HG02571 (cell line): Measurements from ENCODE around the gene COMMD1.
"Not testable (repeated sequence)": the region's sequence is repeated elsewhere in the genome, so short reads cannot be mapped to it uniquely, and the experiment has no call there.

Experiments used
- ATAC-seq: cut with Tn5 transposase; IDR thresholded peaks from one replicate; pipeline ENCODE4 v1.9.1; 2021; ENCODE audit warnings: mild to moderate bottlenecking, moderate library complexity; ENCODE audit not compliant: unreplicated experiment

Gene COMMD1

GRCh38 chr2:61905372-61906185 is at the start of gene COMMD1:
TSS of gene COMMD1 (plus strand) at chr2:61905674. CDS start at chr2:61905679, 5 bp downstream.
- peak; percentile 100 for ATAC-seq

GRCh38 chr2:61857224-61857623 is 48.2 kb upstream of the COMMD1 start:
- ATAC-seq, result no peak

GRCh38 chr2:61862085-61862484 is 43.4 kb upstream of the COMMD1 start:
- ATAC-seq, result no peak

- ATAC-seq, result not testable (repeated sequence)
Measured at GRCh38 chr2:61866482-61867089, 38.9 kb upstream of the COMMD1 start.

- no peak for ATAC-seq
Measured at GRCh38 chr2:61876400-61876799, 29.1 kb upstream of the COMMD1 start.

GRCh38 chr2:61877571-61878245 is 27.8 kb upstream of the COMMD1 start:
- no peak for ATAC-seq

- no peak for ATAC-seq
Measured at GRCh38 chr2:61878761-61879160, 26.7 kb upstream of the COMMD1 start.

- ATAC-seq, result not testable (repeated sequence)
Measured at GRCh38 chr2:61879351-61879750, 26.1 kb upstream of the COMMD1 start.

GRCh38 chr2:61882850-61883249 is 22.6 kb upstream of the COMMD1 start:
- no peak for ATAC-seq

- ATAC-seq, result no peak
Measured at GRCh38 chr2:61885896-61886603, 19.4 kb upstream of the COMMD1 start.

GRCh38 chr2:61887717-61888266 is 17.7 kb upstream of the COMMD1 start:
- ATAC-seq, result peak; percentile 6

- peak; percentile 72 for ATAC-seq
Measured at GRCh38 chr2:61888267-61889055, 17.0 kb upstream of the COMMD1 start, which contains the start of gene CCT4. TSS of gene CCT4 (minus strand) at chr2:61888656. CDS start at chr2:61888507, 149 bp downstream.

- ATAC-seq, result no peak
Measured at GRCh38 chr2:61898810-61899209, 6.7 kb upstream of the COMMD1 start.

- no peak for ATAC-seq
Measured at GRCh38 chr2:61900281-61900680, 5.2 kb upstream of the COMMD1 start.

- ATAC-seq, result no peak
Measured at GRCh38 chr2:61906186-61906470, 654 bp downstream of the COMMD1 start.

GRCh38 chr2:61909116-61909515 is 3.6 kb downstream of the COMMD1 start:
- no peak for ATAC-seq

- ATAC-seq, result no peak
Measured at GRCh38 chr2:61910603-61911002, 5.1 kb downstream of the COMMD1 start.

- ATAC-seq, result no peak
Measured at GRCh38 chr2:61911510-61911909, 6.0 kb downstream of the COMMD1 start.

GRCh38 chr2:61914794-61915193 is 9.3 kb downstream of the COMMD1 start:
- not testable (repeated sequence) for ATAC-seq

GRCh38 chr2:61920548-61920947 is 15.1 kb downstream of the COMMD1 start:
- no peak for ATAC-seq
